OCI-LY3 (cell line): ENCODE results near the gene OR10A5.
"Not testable (repeated sequence)": the region's sequence is repeated elsewhere in the genome, so short reads cannot be mapped to it uniquely, and the experiment has no call there.

Experiments
- H2AFZ ChIP-seq: fragments of 200-600, 300-600 bp; shearing (Covaris generic); 2 replicates; pipeline ENCODE4 v1.6.0; 2014; ENCODE audit warnings: antibody characterized with exemption, low read depth, low read length
- H3K27ac ChIP-seq: fragments of 200-600, 300-600 bp; sonication (generic); 2 replicates; pipeline ENCODE4 v1.5.1; 2014; ENCODE audit warnings: mild to moderate bottlenecking, low read length, moderate library complexity, mixed read lengths
- H3K27me3 ChIP-seq: fragments of 200-600, 300-600 bp; sonication (generic); 2 replicates; pipeline ENCODE4 v1.6.1; 2014; ENCODE audit warnings: low read depth, low read length, mixed read lengths
- H3K36me3 ChIP-seq: fragments of 200-600, 300-600 bp; sonication (generic); replicated peaks from 2 replicates; pipeline ENCODE3; 2014; ENCODE audit warnings: low read depth, low read length, mixed read lengths
- H3K4me1 ChIP-seq: fragments of 300-600, 200-600 bp; sonication (generic); 2 replicates; pipeline ENCODE4 v1.6.1; 2014; ENCODE audit warnings: low read length, mixed read lengths
- H3K4me2 ChIP-seq: fragments of 200-600, 300-600 bp; sonication (generic); 2 replicates; pipeline ENCODE4 v1.6.1; 2014; ENCODE audit warnings: low read length, mixed read lengths
- H3K4me3 ChIP-seq: fragments of 300-600, 200-600 bp; sonication (generic); 2 replicates; pipeline ENCODE4 v1.5.1; 2014; ENCODE audit warnings: antibody characterized with exemption, mild to moderate bottlenecking, low read length, moderate library complexity
- H3K79me2 ChIP-seq: fragments of 300-600, 200-600 bp; shearing (Covaris generic); 2 replicates; pipeline ENCODE4 v1.6.1; 2014; ENCODE audit warnings: mild to moderate bottlenecking, low read length, mixed read lengths
- H3K9ac ChIP-seq: fragments of 300-600, 200-600 bp; shearing (Covaris generic); 2 replicates; pipeline ENCODE4 v1.6.0; 2014; ENCODE audit warnings: mild to moderate bottlenecking, low read length, moderate library complexity
- H3K9me3 ChIP-seq: fragments of 200-600, 300-600 bp; shearing (Covaris generic); 2 replicates; pipeline ENCODE4 v1.6.1; 2014; ENCODE audit warnings: low read length, mixed read lengths; ENCODE audit not compliant: insufficient read depth
- H4K20me1 ChIP-seq: fragments of 200-600, 300-600 bp; sonication (generic); 2 replicates; pipeline ENCODE4 v1.6.1; 2016; ENCODE audit warnings: low read length, mixed read lengths; ENCODE audit not compliant: insufficient read depth
- EZH2phosphoT487 ChIP-seq: fragments of 200-600 bp; shearing (Covaris generic); IDR thresholded peaks from 2 replicates; pipeline ENCODE4 v1.6.1; 2018; ENCODE audit warnings: antibody characterized with exemption, mixed run types, low read depth
- TF ChIP-seq, protein P1 (sequence below): fragments of 200-600, 300-600 bp; sonication (generic); IDR thresholded peaks from 2 replicates; pipeline ENCODE4 v1.5.1; 2014; ENCODE audit warnings: antibody characterized with exemption, low read length, low read depth

The OR10A5 gene

DNA sequence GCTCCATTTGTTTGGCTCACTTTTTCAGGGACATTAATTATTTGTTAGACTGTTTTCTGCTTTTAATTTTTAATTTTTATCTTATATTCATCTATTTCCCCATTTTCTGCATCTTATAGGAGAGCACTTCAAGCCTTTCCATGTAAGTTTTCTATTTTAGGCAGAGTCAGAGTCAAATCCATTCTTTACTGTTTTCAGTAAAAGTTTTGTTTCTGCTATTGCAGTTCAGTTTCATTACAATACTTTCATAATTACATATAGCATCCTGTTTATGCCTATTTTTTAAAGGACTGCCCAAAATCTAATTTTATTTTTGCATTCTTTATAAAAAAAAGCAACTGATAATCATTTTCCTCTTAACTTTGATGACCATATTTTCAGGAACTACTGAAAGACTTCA lies 3.8 kb upstream of the OR10A5 start:
- no peak for TF ChIP-seq EZH2phosphoT487
- TF ChIP-seq, protein P1, sequence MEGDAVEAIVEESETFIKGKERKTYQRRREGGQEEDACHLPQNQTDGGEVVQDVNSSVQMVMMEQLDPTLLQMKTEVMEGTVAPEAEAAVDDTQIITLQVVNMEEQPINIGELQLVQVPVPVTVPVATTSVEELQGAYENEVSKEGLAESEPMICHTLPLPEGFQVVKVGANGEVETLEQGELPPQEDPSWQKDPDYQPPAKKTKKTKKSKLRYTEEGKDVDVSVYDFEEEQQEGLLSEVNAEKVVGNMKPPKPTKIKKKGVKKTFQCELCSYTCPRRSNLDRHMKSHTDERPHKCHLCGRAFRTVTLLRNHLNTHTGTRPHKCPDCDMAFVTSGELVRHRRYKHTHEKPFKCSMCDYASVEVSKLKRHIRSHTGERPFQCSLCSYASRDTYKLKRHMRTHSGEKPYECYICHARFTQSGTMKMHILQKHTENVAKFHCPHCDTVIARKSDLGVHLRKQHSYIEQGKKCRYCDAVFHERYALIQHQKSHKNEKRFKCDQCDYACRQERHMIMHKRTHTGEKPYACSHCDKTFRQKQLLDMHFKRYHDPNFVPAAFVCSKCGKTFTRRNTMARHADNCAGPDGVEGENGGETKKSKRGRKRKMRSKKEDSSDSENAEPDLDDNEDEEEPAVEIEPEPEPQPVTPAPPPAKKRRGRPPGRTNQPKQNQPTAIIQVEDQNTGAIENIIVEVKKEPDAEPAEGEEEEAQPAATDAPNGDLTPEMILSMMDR: no peak
- no peaks in the 10 kb centered on the region for H3K9me3 ChIP-seq
- H3K4me3 ChIP-seq: no peak overlapping the region
- H2AFZ ChIP-seq: no peak overlapping the region
- H3K9ac ChIP-seq: no peak overlapping the region; the same call in 1 of the 2 replicates
- peak overlapping the region; percentile 41 for H3K4me2 ChIP-seq
- peaks cover 13% of the 10 kb centered on the region for H3K4me1 ChIP-seq
- no peaks in the 10 kb centered on the region for H3K36me3 ChIP-seq
- H3K79me2 ChIP-seq: no peaks in the 10 kb centered on the region
- H3K27me3 ChIP-seq: no peaks in the 10 kb centered on the region
- no peak overlapping the region for H3K27ac ChIP-seq
- H4K20me1 ChIP-seq: no peaks in the 10 kb centered on the region

DNA sequence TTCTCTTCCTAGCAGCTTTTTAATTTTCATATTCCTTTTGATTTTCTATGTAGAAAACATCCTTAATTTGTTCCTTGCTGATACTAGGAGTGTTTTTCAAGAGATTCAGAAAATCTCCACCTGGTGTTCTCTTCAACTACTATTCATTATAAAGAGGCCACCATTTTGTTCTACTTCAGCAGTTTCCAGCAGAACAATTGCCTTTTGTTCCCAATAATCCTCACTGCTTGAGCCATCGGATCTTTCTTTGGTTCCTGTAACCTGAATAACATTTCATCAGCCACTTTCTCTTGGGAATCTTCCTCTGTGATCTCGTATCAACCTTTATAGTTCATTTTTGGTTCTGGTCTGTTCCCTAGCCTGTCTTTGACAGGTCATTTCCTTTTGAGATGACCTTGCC lies 1.8 kb upstream of the OR10A5 start:
- Histone ChIP-seq H3K9ac (no peak overlapping the region), H3K4me3 (no peak overlapping the region), H3K9me3 (no peaks in the 10 kb centered on the region), H3K27me3 (no peaks in the 10 kb centered on the region), H3K27ac (no peak overlapping the region), H3K4me2 (no peak overlapping the region), H2AFZ (no peak overlapping the region), H3K4me1 (peaks cover 13% of the 10 kb centered on the region), H4K20me1 (no peaks in the 10 kb centered on the region), H3K36me3 (no peaks in the 10 kb centered on the region), H3K79me2 (no peaks in the 10 kb centered on the region)
- TF ChIP-seq, protein P1: no peak
- no peak for TF ChIP-seq EZH2phosphoT487

DNA sequence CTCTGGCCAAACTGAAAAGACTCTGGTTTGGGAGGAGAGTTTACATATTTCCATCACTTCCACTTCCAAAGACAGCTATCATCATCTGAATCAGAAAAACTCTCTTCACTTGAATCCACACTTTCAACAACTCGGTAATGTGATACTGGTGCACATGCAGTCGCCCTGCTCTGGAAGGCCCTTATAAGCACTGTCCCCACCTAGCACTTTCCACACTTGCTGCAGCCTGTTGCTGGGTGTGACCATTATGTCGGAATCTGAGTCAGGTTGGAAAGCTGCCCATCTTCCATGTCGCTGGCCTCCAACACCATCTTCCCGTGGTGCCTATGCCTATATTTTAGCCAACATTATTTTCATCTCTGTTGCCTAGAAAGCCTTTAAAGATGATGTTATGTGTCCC lies 1.1 kb upstream of the OR10A5 start:
- H3K9ac ChIP-seq: no peak overlapping the region
- H3K27ac ChIP-seq: no peak overlapping the region
- no peak overlapping the region for H2AFZ ChIP-seq
- H3K27me3 ChIP-seq: no peaks in the 10 kb centered on the region
- H3K36me3 ChIP-seq: no peaks in the 10 kb centered on the region
- H4K20me1 ChIP-seq: no peaks in the 10 kb centered on the region
- no peak overlapping the region for H3K4me3 ChIP-seq
- no peak overlapping the region for H3K4me2 ChIP-seq
- peaks cover 13% of the 10 kb centered on the region for H3K4me1 ChIP-seq
- TF ChIP-seq EZH2phosphoT487: no peak
- TF ChIP-seq, protein P1: no peak
- H3K9me3 ChIP-seq: no peaks in the 10 kb centered on the region
- H3K79me2 ChIP-seq: no peaks in the 10 kb centered on the region

DNA sequence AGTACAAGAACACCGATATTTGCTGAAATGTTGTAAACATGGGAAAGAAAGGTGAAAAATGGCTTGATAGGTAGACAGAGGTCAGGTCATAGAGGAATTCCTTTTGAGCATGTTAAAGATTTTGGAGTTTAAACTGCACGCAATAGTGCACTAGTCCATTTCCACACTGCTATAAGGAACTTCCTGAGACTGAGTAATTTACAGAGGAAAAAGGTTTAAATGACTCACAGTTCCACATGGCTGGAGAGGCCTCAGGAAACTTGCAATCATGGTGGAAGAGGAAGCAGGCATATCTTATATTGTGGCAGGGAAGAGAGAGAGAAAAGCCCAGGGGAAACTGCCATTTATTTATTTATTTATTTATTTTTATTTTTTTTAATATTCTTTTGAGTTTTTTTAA lies 5.0 kb downstream of the OR10A5 start:
- Histone ChIP-seq H3K36me3 (no peaks in the 10 kb centered on the region), H3K27me3 (no peaks in the 10 kb centered on the region), H3K4me1 (no peaks in the 10 kb centered on the region; the same call in 1 of the 2 replicates), H3K9me3 (peaks cover 2% of the 10 kb centered on the region; the same call in 1 of the 2 replicates), H2AFZ (no peak overlapping the region), H3K9ac (no peak overlapping the region), H3K27ac (no peak overlapping the region), H3K79me2 (no peaks in the 10 kb centered on the region), H4K20me1 (no peaks in the 10 kb centered on the region), H3K4me2 (no peak overlapping the region), H3K4me3 (no peak overlapping the region)
- TF ChIP-seq EZH2phosphoT487: no peak
- TF ChIP-seq, protein P1: no peak

DNA sequence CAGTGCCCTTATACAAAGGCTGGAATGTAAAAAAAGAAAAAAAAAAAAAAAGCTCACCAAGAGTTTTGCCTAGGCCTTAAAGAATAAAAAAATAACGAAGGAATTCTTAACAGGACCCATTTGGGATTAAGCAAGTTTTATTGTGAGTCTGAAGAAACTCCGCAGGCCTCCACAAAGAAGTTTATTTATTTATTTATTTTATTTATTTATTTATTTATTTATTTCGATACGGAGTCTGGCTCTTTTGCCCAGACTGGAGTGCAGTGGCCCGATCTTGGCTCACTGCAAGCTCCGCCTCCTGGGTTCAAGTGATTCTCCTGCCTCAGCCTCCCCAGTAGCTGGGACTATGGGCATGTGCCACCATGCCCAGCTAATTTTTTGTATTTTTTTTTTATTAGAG lies 9.3 kb downstream of the OR10A5 start:
- not testable (repeated sequence) for H3K79me2 ChIP-seq, H3K27me3 ChIP-seq, H3K9me3 ChIP-seq, H3K4me2 ChIP-seq, H2AFZ ChIP-seq, H3K9ac ChIP-seq, H3K27ac ChIP-seq, H4K20me1 ChIP-seq, H3K36me3 ChIP-seq, H3K4me3 ChIP-seq
- peaks cover 19% of the 10 kb centered on the region for H3K4me1 ChIP-seq
